OCI-LY1 (cell line): Measurements from ENCODE around the gene PLEKHD1.

Experiments used
- CTCF ChIP-seq: fragments of 200-600 bp; sonication (generic), shearing (Covaris generic); IDR thresholded peaks from 2 replicates; pipeline ENCODE4 v1.5.1; 2017; ENCODE audit warnings: mild to moderate bottlenecking, antibody characterized with exemption, low read length, moderate library complexity, mixed read lengths
- EZH2 ChIP-seq: fragments of 200-600 bp; sonication (generic), shearing (Covaris generic); IDR thresholded peaks from 2 replicates; pipeline ENCODE4 v1.8.0; 2017; ENCODE audit warnings: borderline replicate concordance, mixed run types, mild to moderate bottlenecking, antibody characterized with exemption, low read length, moderate library complexity, mixed read lengths

- TF ChIP-seq CTCF (no peak), EZH2 (no peak)
Observed at GRCh38 chr14:69441948-69442347, 42.6 kb upstream of the PLEKHD1 start.
